Left cardiac atrium (tissue), 4 donors: Measurements from ENCODE around the gene RNLS. TPM values are rescaled to one million over a fixed set of nuclear protein-coding genes. Genes with fewer than 3 reads are reported as not detected.
"Not testable (repeated sequence)": the region's sequence is repeated elsewhere in the genome, so short reads cannot be mapped to it uniquely, and the experiment has no call there.

ENCODE experiments used
- ATAC-seq, 2 donors: fragments of 200-7000 bp; cut with Tn5 transposase; one replicate each; pipeline ENCODE4 v1.9.1; 2020; ENCODE audit warnings: mild to moderate bottlenecking in 2 of 2, moderate library complexity in 2 of 2
- DNase-seq: peaks from one replicate; pipeline ENCODE4 v3.0.0-alpha.2; 2020
- intact Hi-C, 2 donors: fragments of 100-400 bp; cut with DNase I; formaldehyde crosslinking; loops; one replicate each; pipeline versions ENCODE4 v1.14.1 to v1.15.1; 2022 to 2023
- total RNA-seq, 2 donors: library from RNA; stranded (reverse); fragmentation: NEBNext Ultra II Directional; extraction: Animal tissue kit (Norgen Biotek cat#: 25700); gene quantifications; one replicate each; pipeline ENCODE4 v1.2.1, GENCODE V29; 2021
- donor health status: DM: no; HTN: yes; CAD: no.
- donor health status: DM: no; HTN: yes; CAD: no; lungs with severe emphysema.
- donor health status: DM: yes; HTN: yes; CAD: no.
- donor health status: Dilated cardiomyopathy.

The RNLS gene
- total RNA-seq, 2 donors from 2014 or later = 10.0 to 13.6 TPM

- ATAC-seq = no peak
Observed at GRCh38 chr10:88382699-88383098, 200.4 kb downstream of the RNLS start.

GRCh38 chr10:88379575-88379974 is 203.5 kb downstream of the RNLS start:
- intact Hi-C loops = loop anchor here in 1 of 2 donors (10.0 kb wide), 1 partner anchor 215 kb away; no protein-coding TSS in a partner anchor
- DNase-seq = no peak
- peak in 1 of 2 donors; percentile 41 for ATAC-seq

More at GRCh38 chr10:88382699-88383098, 200.4 kb downstream of the RNLS start:
- DNase-seq = no peak
- intact Hi-C loops = loop anchor here in 1 of 2 donors (10.0 kb wide), 1 partner anchor 138 kb away; no protein-coding TSS in a partner anchor

GRCh38 chr10:88377510-88377909 is 205.6 kb downstream of the RNLS start:
- DNase-seq (no peak), ATAC-seq (no peak)
- intact Hi-C loops = loop anchor here in 1 of 2 donors (10.0 kb wide), 1 partner anchor 213 kb away; no protein-coding TSS in a partner anchor

GRCh38 chr10:88374392-88375175 is 208.5 kb downstream of the RNLS start:
- intact Hi-C loops = loop anchor here in 1 of 2 donors (10.0 kb wide), 1 partner anchor 210 kb away; no protein-coding TSS in a partner anchor
- no peak for DNase-seq

GRCh38 chr10:88372881-88373592 is 210.1 kb downstream of the RNLS start:
- no peak for DNase-seq
- no peak for ATAC-seq
- intact Hi-C loops = loop anchor here in 1 of 2 donors (10.0 kb wide), 1 partner anchor 208 kb away; no protein-coding TSS in a partner anchor

More at GRCh38 chr10:88374392-88375175, 208.5 kb downstream of the RNLS start:
- ATAC-seq = no peak

GRCh38 chr10:88372051-88372715 is 210.9 kb downstream of the RNLS start:
- ATAC-seq = no peak
- intact Hi-C loops = loop anchor here in 1 of 2 donors (10.0 kb wide), 1 partner anchor 207 kb away; no protein-coding TSS in a partner anchor

GRCh38 chr10:88370713-88371112 is 212.4 kb downstream of the RNLS start:
- intact Hi-C loops = loop anchor here in 1 of 2 donors (10.0 kb wide), 1 partner anchor 206 kb away; no protein-coding TSS in a partner anchor
- no peak for ATAC-seq
- no peak for DNase-seq

More at GRCh38 chr10:88372051-88372715, 210.9 kb downstream of the RNLS start:
- DNase-seq = no peak

GRCh38 chr10:88366772-88367171 is 216.3 kb downstream of the RNLS start:
- ATAC-seq (no peak), DNase-seq (no peak)

GRCh38 chr10:88361995-88362807 is 220.9 kb downstream of the RNLS start:
- intact Hi-C loops = no loop called here
- ATAC-seq (no peak), DNase-seq (no peak)

More at GRCh38 chr10:88366772-88367171, 216.3 kb downstream of the RNLS start:
- intact Hi-C loops = no loop called here

GRCh38 chr10:88361494-88361893 is 221.6 kb downstream of the RNLS start:
- ATAC-seq = no peak

GRCh38 chr10:88355750-88356149 is 227.4 kb downstream of the RNLS start:
- DNase-seq, intact Hi-C loops, ATAC-seq: not testable (repeated sequence)

More at GRCh38 chr10:88361494-88361893, 221.6 kb downstream of the RNLS start:
- no peak for DNase-seq
- intact Hi-C loops = no loop called here

GRCh38 chr10:88347597-88348304 is 235.4 kb downstream of the RNLS start:
- ATAC-seq (no peak), DNase-seq (no peak)
- intact Hi-C loops = no loop called here

GRCh38 chr10:88347022-88347421 is 236.1 kb downstream of the RNLS start:
- DNase-seq = no peak
- intact Hi-C loops = no loop called here
- peak; percentile 21 to 63 for ATAC-seq

GRCh38 chr10:88346144-88346977 is 236.8 kb downstream of the RNLS start:
- intact Hi-C loops = no loop called here
- DNase-seq (no peak), ATAC-seq (peak in 1 of 2 donors; percentile 42)

- intact Hi-C loops = no loop called here
- DNase-seq = no peak
- peak; percentile 60 to 73 for ATAC-seq
Observed at GRCh38 chr10:88343761-88344484, 239.2 kb downstream of the RNLS start.

- DNase-seq = no peak
- intact Hi-C loops = no loop called here
- no peak for ATAC-seq
Observed at GRCh38 chr10:88342733-88343310, 240.3 kb downstream of the RNLS start.
